Caki2 (cell line): ENCODE data around the gene PFKM. TPM values are rescaled to one million over a fixed set of nuclear protein-coding genes. Genes with fewer than 3 reads are reported as not detected.
A peak's percentile ranks its signal among the peaks of the same experiment; 100 is the strongest.
"Not testable (repeated sequence)": the region's sequence is repeated elsewhere in the genome, so short reads cannot be mapped to it uniquely, and the experiment has no call there.

ENCODE experiments used
- DNase-seq: peaks from one replicate; pipeline ENCODE4 v3.0.0-alpha.2; 2015; ENCODE audit warnings: low read depth
- in situ Hi-C: cut with HindIII; loops from 2 replicates; pipeline ENCODE4 v1.10.0; 2016; ENCODE audit warnings: low sequenced_read_pairs, low pct_unique_long_range_greater_than_20kb, mixed read lengths
- total RNA-seq: library from RNA; depleted of rRNA; stranded (reverse); fragments of >200 nt; shearing (Covaris generic); gene quantifications from 2 replicates; pipeline ENCODE4 v1.2.3, GENCODE V29; 2014; ENCODE audit warnings: low replicate concordance

PFKM gene
- total RNA-seq, 1 experiment from 2014 or later: 65.4 TPM

DNA sequence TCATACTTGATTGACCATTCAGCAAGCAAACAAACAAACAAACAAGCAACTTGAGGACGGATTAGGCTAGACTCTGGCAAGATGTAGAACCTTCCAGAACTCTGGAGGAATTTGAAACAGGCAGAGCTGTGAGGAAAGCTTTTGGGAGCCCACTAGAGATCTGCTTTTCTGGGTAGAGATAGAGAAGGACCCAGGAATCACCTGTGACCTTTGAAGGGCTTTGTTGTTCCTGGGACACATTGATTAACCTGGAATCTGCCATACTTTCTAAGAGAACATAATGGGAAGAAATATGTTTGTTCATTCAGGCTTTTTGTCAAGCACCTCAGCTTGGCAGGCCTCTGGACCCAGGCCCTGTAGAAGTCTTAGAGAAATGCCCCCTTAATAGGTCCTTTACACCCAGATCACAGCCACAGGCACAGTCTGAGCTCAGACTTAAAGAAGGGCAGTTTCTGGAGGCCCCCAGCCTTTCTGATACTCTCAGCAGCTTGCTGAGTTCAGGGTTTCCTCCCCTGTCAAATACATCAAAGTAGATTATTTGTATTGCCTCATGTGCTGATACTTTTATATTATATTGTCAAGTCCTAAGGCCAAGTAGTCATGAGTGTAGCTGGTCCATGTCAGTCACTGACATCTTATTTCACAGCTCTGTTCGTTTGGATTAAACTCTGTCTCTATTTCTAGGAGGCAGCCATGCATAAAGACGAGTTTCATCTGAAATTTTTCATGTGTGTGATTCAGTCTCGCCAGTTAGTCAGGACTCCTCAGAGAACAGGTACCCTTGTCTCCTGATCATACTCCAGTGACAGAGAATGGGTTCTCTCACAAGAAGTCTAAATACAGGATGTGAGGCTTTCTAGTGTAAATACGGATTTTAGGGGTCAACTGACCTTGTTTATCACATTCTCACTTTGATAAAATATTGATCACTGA is 12.2 kb upstream of the PFKM start:
- no peak for DNase-seq
- in situ Hi-C loops: no loop called here

GRCh38 chr12:48109424-48109823 is 9.7 kb upstream of the PFKM start:
- in situ Hi-C loops: no loop called here
- no peak for DNase-seq

GRCh38 chr12:48110691-48111311 is 8.4 kb upstream of the PFKM start:
- in situ Hi-C loops: no loop called here
- no peak for DNase-seq

- DNase-seq, in situ Hi-C loops: not testable (repeated sequence)
Measured at GRCh38 chr12:48111312-48111693, 7.9 kb upstream of the PFKM start.

GRCh38 chr12:48115957-48116356 is 3.2 kb upstream of the PFKM start:
- in situ Hi-C loops: no loop called here
- no peak for DNase-seq

DNA sequence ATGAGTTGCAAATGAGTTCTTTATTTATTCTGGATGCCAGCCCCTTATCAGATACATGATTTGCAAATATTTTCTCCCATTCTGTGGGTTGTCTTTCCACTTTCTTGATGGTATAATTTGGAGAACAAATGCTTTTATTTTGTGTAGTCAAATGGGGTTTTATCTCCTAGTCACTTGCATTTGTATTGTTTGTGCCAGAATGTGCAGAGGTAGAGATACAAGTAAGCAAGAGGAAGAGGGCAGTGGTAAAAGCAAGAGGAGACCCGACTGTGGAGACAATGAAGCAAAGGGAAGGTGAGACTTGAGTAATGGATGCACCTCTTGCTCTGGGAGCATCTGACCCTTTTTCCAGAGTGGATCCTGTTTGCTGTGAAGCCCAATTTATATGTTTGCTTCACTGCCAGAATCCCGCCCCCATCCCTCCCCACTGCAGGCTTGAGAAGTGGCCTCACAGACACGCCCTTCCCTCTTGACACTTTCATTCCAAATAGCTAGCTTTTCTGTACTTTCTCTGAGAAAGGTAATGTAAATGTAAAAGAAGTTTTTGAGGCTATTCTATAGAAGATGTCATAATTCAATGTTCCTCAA is 786 bp upstream of the PFKM start:
- no peak for DNase-seq
- in situ Hi-C loops: no loop called here

- peak; percentile 10 for DNase-seq
- in situ Hi-C loops: no loop called here
Measured at GRCh38 chr12:48119834-48120195, 651 bp downstream of the PFKM start.

GRCh38 chr12:48121522-48121921 is 2.4 kb downstream of the PFKM start:
- in situ Hi-C loops: no loop called here
- no peak for DNase-seq

GRCh38 chr12:48122065-48122834 is 3.1 kb downstream of the PFKM start:
- in situ Hi-C loops: no loop called here
- DNase-seq: no peak

GRCh38 chr12:48123169-48123568 is 4.0 kb downstream of the PFKM start:
- no peak for DNase-seq
- in situ Hi-C loops: no loop called here

GRCh38 chr12:48125542-48125941 is 6.4 kb downstream of the PFKM start:
- DNase-seq, in situ Hi-C loops: not testable (repeated sequence)

DNA sequence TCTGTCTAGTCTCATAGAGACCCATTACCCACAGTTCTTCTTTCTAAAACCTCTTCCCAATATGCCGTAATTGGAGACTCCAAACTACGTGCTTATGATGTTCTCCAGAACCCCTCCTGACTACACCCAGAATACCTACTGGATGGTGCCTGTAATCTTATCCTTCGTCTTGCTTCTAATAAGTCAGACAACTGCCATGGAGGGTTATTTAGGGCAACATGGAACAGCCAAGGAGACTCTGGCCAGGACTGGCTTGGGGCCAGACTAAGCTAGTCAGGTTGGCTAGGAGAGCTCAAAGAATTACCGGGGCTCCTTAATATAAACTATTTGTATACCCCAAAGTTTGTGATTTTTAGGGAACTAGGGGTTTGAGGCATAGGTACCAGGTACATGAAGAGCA is 6.8 kb downstream of the PFKM start:
- DNase-seq: no peak
- in situ Hi-C loops: no loop called here

GRCh38 chr12:48126953-48127630 is 7.9 kb downstream of the PFKM start:
- no peak for DNase-seq
- in situ Hi-C loops: no loop called here

DNA sequence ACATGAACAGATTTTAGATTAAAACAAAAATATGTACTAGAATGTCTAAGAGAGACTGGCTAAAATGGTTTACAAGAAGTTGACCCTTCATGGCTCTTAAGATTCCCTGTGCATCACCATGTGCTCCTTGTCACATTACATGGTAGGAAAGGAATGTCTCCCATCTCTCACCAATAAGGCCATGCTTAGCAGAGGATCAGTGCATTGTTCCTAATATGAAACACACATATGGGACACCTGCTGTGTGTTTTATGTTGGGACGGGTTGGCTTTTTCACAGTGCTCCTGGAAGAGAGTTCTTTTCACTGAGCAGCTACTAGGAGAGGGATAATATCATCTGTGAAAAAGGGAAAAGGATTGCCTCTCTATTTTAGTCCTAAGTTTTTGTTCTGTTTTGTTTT is 9.6 kb downstream of the PFKM start:
- DNase-seq: no peak
- in situ Hi-C loops: no loop called here

DNA sequence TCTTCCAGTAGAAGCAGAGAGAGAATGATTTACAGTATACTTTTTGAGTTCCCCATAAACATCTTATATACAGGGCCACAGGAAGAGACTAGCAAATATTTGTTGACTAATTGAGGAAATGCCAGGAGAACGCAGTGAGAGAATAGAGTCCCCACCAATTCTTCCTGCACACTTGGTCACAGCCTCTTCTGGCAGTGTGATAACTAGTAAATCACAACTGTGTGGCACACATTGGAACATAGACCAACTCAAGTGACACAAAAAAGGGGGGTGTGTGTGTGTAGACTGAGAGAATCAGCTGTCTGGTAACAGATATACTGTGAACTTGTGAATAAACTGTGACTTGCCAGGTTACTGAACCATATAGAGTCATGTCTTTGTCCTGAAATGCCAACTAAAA is 10.2 kb downstream of the PFKM start:
- in situ Hi-C loops: no loop called here
- DNase-seq: no peak

- no peak for DNase-seq
- in situ Hi-C loops: no loop called here
Measured at GRCh38 chr12:48131517-48131916, 12.4 kb downstream of the PFKM start.

GRCh38 chr12:48132826-48133225 is 13.7 kb downstream of the PFKM start:
- in situ Hi-C loops: no loop called here
- no peak for DNase-seq

DNA sequence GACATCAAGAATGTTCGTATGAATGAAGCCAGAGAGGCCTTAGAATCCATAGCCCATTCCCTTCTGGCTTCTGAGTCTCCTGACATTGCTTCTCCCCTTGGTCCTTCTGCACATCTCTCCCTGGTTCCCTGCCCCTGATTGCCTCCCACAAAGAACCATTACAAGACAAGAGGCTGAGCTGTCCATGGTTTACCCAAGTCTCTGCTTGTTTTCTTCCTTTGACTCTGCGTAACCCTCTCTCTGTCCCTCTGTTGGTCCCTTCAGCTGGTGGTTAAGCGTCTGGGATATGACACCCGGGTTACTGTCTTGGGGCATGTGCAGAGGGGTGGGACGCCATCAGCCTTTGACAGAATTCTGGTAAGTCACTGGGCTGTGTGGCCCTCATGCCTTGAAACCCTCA is 15.9 kb downstream of the PFKM start:
- DNase-seq: no peak
- in situ Hi-C loops: no loop called here
